GM12892 (cell line): ENCODE measurements around the gene LATS2.

ENCODE experiments used
- POLR2A ChIP-seq: IDR thresholded peaks from 2 replicates; pipeline ENCODE4 v1.6.1; 2011; ENCODE audit warnings: low read depth, low read length, control low read depth
- POLR2AphosphoS5 ChIP-seq: IDR thresholded peaks from 2 replicates; pipeline ENCODE4 v1.6.1; 2011; ENCODE audit warnings: low read depth, low read length, control low read depth

GRCh38 chr13:20993661-20994440 is 67.5 kb downstream of the LATS2 start:
- no peak for TF ChIP-seq POLR2A
- no peak for TF ChIP-seq POLR2AphosphoS5
